ENCODE data around the gene BNIP5. TPM values are rescaled to one million over a fixed set of nuclear protein-coding genes. Genes with fewer than 3 reads are reported as not detected.
A peak's percentile ranks its signal among the peaks of the same experiment; 100 is the strongest.

BNIP5 gene
- total and polyA plus RNA-seq, 2 of the 13 experiments (the other 11 are each of a cell fraction or from before 2014, with no cell fraction given): not detected

DNA sequence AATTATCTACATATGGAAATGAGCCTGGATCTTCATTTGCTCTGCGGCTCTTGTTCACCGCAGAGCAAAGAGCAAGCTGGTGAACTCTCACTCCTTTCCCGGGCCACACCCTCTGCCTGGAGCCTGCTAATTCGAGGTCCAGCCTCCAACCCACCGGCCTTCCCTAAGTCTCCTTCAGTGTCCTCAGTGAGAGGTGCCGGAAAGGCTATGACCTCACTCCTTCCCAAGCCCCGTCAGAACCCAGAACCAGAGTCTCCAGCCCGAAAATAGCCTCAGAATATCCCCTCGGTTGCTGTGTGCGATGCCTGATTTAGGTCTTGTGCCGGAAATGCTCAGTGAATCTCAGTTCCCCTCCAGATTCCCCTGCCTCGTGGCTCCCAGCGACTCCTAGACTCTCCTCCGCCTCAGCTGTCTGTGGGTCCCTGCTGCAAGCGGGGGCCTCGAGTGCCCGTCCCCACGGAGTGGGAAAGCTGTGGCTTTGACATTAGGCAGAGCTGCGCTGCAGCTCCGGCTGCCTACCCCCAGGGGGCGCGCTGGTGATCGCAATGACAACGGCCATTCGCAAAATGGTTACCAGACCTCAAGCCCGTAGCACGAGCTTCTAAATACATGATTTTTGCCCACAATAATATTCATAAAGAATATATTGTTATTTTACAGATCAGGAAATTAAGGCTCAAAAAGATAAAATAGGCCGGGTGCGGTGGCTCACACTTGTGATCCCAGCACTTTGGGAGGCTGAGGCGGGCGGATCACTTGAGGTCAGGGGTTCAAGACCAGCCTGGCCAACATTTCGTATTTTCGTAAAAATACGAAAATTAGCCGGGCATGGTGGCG, 4.1 kb upstream of the BNIP5 start (continued):
- TF ChIP-seq ZNF672 (CRISPR knock-in tag; IDR thresholded peaks at IDR 0.05) (no peak), SPEN (CRISPR knock-in tag; IDR thresholded peaks at IDR 0.05; ENCODE audit: low read depth) (no peak), FOXJ3 (CRISPR knock-in tag; IDR thresholded peaks at IDR 0.05; ENCODE audit: borderline replicate concordance) (no peak), NR2F2 (IDR thresholded peaks at IDR 0.05; ENCODE audit: borderline replicate concordance, low read depth) (no peak), U2AF2 (IDR thresholded peaks at IDR 0.05; ENCODE audit: low read depth, low read length) (no peak), MED13 (CRISPR knock-in tag; IDR thresholded peaks at IDR 0.05) (no peak), MAZ (IDR thresholded peaks at IDR 0.05; ENCODE audit: borderline replicate concordance, low read depth, low read length) (no peak), MAZ (CRISPR knock-in tag; IDR thresholded peaks at IDR 0.05; ENCODE audit: low read depth) (no peak), NFRKB (IDR thresholded peaks at IDR 0.05) (no peak), ZNF10 (CRISPR knock-in tag; IDR thresholded peaks at IDR 0.05; ENCODE audit: borderline replicate concordance, low read depth) (no peak), ZFP90 (CRISPR knock-in tag; IDR thresholded peaks at IDR 0.05; ENCODE audit: borderline replicate concordance) (no peak), GMEB1 (CRISPR knock-in tag; IDR thresholded peaks at IDR 0.05; ENCODE audit: borderline replicate concordance) (no peak)
- TF ChIP-seq, protein P1, sequence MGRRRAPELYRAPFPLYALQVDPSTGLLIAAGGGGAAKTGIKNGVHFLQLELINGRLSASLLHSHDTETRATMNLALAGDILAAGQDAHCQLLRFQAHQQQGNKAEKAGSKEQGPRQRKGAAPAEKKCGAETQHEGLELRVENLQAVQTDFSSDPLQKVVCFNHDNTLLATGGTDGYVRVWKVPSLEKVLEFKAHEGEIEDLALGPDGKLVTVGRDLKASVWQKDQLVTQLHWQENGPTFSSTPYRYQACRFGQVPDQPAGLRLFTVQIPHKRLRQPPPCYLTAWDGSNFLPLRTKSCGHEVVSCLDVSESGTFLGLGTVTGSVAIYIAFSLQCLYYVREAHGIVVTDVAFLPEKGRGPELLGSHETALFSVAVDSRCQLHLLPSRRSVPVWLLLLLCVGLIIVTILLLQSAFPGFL (CRISPR knock-in tag; IDR thresholded peaks at IDR 0.05): no peak
- TF ChIP-seq, protein P2, sequence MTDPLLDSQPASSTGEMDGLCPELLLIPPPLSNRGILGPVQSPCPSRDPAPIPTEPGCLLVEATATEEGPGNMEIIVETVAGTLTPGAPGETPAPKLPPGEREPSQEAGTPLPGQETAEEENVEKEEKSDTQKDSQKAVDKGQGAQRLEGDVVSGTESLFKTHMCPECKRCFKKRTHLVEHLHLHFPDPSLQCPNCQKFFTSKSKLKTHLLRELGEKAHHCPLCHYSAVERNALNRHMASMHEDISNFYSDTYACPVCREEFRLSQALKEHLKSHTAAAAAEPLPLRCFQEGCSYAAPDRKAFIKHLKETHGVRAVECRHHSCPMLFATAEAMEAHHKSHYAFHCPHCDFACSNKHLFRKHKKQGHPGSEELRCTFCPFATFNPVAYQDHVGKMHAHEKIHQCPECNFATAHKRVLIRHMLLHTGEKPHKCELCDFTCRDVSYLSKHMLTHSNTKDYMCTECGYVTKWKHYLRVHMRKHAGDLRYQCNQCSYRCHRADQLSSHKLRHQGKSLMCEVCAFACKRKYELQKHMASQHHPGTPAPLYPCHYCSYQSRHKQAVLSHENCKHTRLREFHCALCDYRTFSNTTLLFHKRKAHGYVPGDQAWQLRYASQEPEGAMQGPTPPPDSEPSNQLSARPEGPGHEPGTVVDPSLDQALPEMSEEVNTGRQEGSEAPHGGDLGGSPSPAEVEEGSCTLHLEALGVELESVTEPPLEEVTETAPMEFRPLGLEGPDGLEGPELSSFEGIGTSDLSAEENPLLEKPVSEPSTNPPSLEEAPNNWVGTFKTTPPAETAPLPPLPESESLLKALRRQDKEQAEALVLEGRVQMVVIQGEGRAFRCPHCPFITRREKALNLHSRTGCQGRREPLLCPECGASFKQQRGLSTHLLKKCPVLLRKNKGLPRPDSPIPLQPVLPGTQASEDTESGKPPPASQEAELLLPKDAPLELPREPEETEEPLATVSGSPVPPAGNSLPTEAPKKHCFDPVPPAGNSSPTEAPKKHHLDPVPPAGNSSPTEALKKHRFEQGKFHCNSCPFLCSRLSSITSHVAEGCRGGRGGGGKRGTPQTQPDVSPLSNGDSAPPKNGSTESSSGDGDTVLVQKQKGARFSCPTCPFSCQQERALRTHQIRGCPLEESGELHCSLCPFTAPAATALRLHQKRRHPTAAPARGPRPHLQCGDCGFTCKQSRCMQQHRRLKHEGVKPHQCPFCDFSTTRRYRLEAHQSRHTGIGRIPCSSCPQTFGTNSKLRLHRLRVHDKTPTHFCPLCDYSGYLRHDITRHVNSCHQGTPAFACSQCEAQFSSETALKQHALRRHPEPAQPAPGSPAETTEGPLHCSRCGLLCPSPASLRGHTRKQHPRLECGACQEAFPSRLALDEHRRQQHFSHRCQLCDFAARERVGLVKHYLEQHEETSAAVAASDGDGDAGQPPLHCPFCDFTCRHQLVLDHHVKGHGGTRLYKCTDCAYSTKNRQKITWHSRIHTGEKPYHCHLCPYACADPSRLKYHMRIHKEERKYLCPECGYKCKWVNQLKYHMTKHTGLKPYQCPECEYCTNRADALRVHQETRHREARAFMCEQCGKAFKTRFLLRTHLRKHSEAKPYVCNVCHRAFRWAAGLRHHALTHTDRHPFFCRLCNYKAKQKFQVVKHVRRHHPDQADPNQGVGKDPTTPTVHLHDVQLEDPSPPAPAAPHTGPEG (CRISPR knock-in tag; IDR thresholded peaks at IDR 0.05): no peak
- TF ChIP-seq, protein P3, sequence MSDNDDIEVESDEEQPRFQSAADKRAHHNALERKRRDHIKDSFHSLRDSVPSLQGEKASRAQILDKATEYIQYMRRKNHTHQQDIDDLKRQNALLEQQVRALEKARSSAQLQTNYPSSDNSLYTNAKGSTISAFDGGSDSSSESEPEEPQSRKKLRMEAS (IDR thresholded peaks at IDR 0.05): peak; percentile 85
- TF ChIP-seq, protein P4, sequence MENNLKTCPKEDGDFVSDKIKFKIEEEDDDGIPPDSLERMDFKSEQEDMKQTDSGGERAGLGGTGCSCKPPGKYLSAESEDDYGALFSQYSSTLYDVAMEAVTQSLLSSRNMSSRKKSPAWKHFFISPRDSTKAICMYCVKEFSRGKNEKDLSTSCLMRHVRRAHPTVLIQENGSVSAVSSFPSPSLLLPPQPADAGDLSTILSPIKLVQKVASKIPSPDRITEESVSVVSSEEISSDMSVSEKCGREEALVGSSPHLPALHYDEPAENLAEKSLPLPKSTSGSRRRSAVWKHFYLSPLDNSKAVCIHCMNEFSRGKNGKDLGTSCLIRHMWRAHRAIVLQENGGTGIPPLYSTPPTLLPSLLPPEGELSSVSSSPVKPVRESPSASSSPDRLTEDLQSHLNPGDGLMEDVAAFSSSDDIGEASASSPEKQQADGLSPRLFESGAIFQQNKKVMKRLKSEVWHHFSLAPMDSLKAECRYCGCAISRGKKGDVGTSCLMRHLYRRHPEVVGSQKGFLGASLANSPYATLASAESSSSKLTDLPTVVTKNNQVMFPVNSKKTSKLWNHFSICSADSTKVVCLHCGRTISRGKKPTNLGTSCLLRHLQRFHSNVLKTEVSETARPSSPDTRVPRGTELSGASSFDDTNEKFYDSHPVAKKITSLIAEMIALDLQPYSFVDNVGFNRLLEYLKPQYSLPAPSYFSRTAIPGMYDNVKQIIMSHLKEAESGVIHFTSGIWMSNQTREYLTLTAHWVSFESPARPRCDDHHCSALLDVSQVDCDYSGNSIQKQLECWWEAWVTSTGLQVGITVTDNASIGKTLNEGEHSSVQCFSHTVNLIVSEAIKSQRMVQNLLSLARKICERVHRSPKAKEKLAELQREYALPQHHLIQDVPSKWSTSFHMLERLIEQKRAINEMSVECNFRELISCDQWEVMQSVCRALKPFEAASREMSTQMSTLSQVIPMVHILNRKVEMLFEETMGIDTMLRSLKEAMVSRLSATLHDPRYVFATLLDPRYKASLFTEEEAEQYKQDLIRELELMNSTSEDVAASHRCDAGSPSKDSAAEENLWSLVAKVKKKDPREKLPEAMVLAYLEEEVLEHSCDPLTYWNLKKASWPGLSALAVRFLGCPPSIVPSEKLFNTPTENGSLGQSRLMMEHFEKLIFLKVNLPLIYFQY (CRISPR knock-in tag; IDR thresholded peaks at IDR 0.05; ENCODE audit: borderline replicate concordance): no peak

Data from HepG2 (cell line).